ENCODE data around the gene VEGFC. TPM values are rescaled to one million over a fixed set of nuclear protein-coding genes. Genes with fewer than 3 reads are reported as not detected.
A peak's percentile ranks its signal among the peaks of the same experiment; 100 is the strongest.

Gene VEGFC
- total and polyA plus RNA-seq, 12 donors, result 5.4 to 14.4 (median 8.7) TPM

DNA sequence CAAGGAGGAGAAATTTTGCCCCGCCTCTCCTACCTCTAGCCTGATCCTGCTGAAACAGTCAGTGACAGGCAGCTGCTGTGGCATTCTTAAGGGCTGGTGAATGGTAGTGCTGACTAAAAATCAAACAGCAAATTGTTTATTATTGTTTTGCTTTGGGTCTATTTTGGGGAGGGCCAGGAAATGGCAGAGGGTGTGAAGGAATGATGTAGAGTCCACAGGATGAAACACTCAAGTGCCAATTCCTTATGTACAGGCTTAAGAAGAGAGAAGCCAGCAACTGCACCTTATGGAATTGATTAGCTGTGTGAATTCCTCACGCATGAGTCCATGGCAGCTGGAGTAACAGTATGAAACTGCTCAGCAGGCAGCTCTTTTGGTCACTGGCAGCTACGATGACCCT lies 39.7 kb downstream of the VEGFC start:
- Histone ChIP-seq H3K9me3 (no peaks in the 10 kb centered on the region), H3K36me3 (no peaks in the 10 kb centered on the region), H3K4me3 (no peak overlapping the region), H3K27ac (no peak overlapping the region), H3K27me3 (no peaks in the 10 kb centered on the region), H3K4me1 (peaks cover 0 to 16% (median 0%) of the 10 kb centered on the region in 9 donors)
- no peak for DNase-seq
- WGBS, 2 donors, result 63 to 68% methylated on average over 3 of the region's 3 CpGs
- intact Hi-C loops (cut with DNase I), result no loop called here
- TF ChIP-seq, protein P1, sequence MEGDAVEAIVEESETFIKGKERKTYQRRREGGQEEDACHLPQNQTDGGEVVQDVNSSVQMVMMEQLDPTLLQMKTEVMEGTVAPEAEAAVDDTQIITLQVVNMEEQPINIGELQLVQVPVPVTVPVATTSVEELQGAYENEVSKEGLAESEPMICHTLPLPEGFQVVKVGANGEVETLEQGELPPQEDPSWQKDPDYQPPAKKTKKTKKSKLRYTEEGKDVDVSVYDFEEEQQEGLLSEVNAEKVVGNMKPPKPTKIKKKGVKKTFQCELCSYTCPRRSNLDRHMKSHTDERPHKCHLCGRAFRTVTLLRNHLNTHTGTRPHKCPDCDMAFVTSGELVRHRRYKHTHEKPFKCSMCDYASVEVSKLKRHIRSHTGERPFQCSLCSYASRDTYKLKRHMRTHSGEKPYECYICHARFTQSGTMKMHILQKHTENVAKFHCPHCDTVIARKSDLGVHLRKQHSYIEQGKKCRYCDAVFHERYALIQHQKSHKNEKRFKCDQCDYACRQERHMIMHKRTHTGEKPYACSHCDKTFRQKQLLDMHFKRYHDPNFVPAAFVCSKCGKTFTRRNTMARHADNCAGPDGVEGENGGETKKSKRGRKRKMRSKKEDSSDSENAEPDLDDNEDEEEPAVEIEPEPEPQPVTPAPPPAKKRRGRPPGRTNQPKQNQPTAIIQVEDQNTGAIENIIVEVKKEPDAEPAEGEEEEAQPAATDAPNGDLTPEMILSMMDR (IDR thresholded peaks at IDR 0.05), result no peak
- ATAC-seq, result peak in 2 of 8 donors; percentile 14 to 35

DNA sequence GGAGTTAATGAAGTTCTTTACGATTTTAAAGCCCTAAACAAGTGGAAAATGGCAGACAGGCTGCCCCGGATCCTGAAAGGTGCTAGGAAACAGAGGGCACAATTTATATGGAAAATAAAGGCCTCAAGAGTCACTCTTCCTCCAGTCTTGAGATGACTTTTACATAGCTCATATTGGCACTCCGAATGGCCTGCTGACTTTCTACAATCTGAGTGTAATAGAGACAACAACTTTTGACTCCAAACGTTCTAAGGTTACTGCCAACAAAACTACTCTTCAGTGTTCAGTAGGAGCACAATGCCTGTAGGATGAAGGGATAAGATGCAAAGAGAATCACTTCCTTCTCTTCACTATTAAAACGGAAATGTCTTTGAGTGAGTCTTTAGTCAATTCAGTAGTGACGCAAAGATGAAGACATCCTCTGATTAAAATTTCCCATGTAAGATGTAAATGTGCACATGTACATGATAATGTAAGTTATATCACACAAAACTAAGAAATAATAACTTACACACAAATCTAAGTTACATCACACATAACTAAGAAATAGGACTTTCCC lies 40.5 kb downstream of the VEGFC start:
- Histone ChIP-seq H3K27me3 (no peaks in the 10 kb centered on the region), H3K36me3 (no peaks in the 10 kb centered on the region), H3K4me3 (no peak overlapping the region), H3K4me1 (peaks cover 0 to 16% (median 0%) of the 10 kb centered on the region in 9 donors), H3K27ac (no peak overlapping the region), H3K9me3 (no peaks in the 10 kb centered on the region)
- ATAC-seq (no peak), DNase-seq (no peak)
- 80 to 85% methylated on average over 6 of the region's 6 CpGs for WGBS, 2 donors
- intact Hi-C loops (cut with DNase I), result no loop called here
- TF ChIP-seq, protein P1 (IDR thresholded peaks at IDR 0.05), result no peak

DNA sequence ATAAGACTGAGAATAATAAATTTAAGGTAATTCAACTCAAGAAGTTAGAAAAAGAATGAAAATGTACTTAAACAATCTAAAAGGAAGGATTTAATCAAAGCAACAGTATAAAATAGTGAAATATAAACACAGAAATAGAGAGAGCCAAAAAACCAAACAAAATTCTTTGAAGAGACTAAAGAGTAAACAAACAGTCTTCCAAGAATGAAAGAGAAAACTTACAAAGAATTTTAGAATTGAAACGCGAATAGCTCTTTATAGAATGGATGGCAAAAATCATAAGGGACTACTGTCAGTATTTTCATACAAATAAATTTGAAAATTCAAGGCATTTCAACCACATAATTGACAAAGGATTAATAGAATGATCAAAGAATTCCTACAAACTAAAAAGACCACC lies 41.7 kb downstream of the VEGFC start:
- Histone ChIP-seq H3K4me3 (no peak overlapping the region), H3K9me3 (no peaks in the 10 kb centered on the region), H3K36me3 (no peaks in the 10 kb centered on the region), H3K27ac (no peak overlapping the region), H3K4me1 (peaks cover 0 to 16% (median 0%) of the 10 kb centered on the region in 9 donors), H3K27me3 (no peaks in the 10 kb centered on the region)
- intact Hi-C loops (cut with DNase I), result no loop called here
- DNase-seq, result no peak
- ATAC-seq, result no peak
- 74 to 77% methylated on average over 2 of the region's 2 CpGs for WGBS, 2 donors
- TF ChIP-seq, protein P1 (IDR thresholded peaks at IDR 0.05), result no peak

DNA sequence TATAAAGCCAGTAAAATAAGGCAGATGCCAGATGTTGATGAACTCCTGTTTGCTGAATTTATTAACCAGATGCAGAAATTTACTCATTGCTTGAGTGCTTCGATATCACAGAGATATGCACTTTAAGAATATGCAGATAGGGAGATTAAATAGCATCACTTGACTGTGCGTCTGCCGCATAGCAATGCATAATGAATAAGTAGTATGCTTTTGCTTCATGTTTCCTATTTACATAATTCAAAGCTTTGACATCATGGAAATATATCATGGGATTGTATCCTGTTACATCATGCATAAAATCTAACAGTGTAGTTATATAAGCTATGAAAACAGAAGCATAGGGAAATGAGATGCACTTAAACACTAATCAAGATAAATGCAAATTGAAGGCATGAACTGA lies 45.9 kb downstream of the VEGFC start:
- ATAC-seq, result no peak
- 89 to 96% methylated on average over 3 of the region's 3 CpGs for WGBS, 2 donors

More for the DNA sequence above, 45.9 kb downstream of the VEGFC start:
- Histone ChIP-seq H3K4me1 (peaks cover 0 to 18% (median 0%) of the 10 kb centered on the region in 9 donors), H3K36me3 (no peaks in the 10 kb centered on the region), H3K27me3 (no peaks in the 10 kb centered on the region), H3K4me3 (no peak overlapping the region), H3K9me3 (no peaks in the 10 kb centered on the region), H3K27ac (no peak overlapping the region)
- intact Hi-C loops (cut with DNase I), result no loop called here
- DNase-seq, result no peak
- TF ChIP-seq, protein P1 (IDR thresholded peaks at IDR 0.05), result no peak
